GM19452 (cell line): ENCODE measurements around the gene TBP.
"Not testable (repeated sequence)": the region's sequence is repeated elsewhere in the genome, so short reads cannot be mapped to it uniquely, and the experiment has no call there.

ENCODE experiments used
- ATAC-seq: cut with Tn5 transposase; IDR thresholded peaks from one replicate; pipeline ENCODE4 v1.9.1; 2021; ENCODE audit not compliant: unreplicated experiment

Gene TBP

GRCh38 chr6:170554013-170554795 is at the start of gene TBP:
TBP (plus strand) TSS chr6:170554369; CDS start chr6:170557030, 2,661 bp downstream.
- peak; percentile 94 for ATAC-seq

DNA sequence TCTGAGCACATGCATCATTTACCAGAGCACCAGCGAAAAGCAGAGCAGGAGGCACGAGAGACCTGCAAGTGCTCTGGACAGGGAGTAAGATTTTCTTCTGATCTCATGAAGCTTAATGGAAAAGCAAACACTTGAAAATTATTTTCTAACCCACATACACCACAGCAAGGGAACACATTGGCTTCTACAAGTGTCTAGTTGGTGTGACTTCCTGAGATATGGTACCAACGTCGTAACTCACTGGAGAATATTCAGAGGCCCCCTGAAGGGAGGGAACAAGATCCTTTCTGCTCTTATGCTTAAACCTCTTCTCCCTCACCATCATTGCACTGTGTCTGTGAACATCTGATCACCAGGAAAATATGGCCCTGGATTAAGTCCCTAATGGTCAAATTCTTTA is 49.7 kb upstream of the TBP start:
- ATAC-seq = no peak

DNA sequence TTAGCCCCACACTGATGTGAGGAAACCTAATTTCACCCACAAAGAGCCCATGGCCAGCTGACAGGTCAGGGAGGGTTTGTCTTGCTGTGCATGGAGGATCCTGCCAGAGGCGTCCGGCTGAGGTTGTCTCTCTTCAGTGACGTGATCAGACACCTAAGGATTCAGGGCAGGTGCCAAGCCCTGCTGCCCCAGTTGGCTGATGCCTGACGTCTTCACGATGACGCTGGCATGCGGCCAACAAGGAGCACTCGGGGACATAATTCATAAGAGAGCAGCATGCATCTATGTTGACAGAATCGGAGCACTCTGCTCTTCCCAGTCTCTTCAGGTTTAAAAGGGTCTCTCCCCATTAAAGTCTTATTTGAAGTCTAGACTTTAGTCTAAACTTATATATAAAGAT is 48.9 kb upstream of the TBP start:
- ATAC-seq = no peak

- ATAC-seq = no peak
Observed at GRCh38 chr6:170506446-170506845, 47.7 kb upstream of the TBP start.

GRCh38 chr6:170507728-170508127 is 46.4 kb upstream of the TBP start:
- ATAC-seq = not testable (repeated sequence)

- not testable (repeated sequence) for ATAC-seq
Observed at GRCh38 chr6:170508275-170508674, 45.9 kb upstream of the TBP start.

GRCh38 chr6:170508892-170509722 is 45.1 kb upstream of the TBP start:
- ATAC-seq = not testable (repeated sequence)

DNA sequence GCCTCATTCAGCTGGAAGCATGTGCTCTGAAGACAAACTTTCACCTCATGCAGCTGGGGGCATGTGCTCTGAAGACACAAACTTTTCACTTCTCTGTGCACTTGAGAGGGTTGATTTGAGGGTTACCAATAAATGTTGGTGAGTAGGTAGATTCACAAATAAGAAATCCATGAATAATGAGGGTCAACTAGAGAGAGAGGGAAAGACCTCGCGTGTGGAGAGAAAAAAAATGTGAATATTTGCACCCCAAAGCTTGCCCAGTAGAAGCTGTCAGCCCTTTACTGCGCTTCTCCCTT is 44.5 kb upstream of the TBP start:
- ATAC-seq = no peak

- ATAC-seq = no peak
Observed at GRCh38 chr6:170510631-170511030, 43.5 kb upstream of the TBP start.

DNA sequence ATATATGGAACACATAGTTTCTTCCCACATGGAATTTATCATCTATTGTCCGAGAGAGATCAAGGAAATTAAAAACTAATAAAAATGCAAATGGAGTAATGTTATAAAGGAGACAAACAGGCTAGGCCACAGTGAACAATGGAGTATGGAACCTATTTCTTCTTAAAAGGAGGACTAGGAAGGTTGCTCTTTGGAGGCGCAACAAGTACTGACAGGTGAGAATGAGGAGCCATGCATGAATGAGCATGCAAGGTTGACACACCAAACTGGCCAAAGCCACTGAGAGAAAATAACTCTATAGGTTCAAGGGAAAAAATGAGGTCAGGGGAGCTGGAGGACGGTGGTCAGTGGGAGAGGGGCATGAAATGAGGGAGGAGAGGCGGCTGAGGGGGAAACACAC is 41.9 kb upstream of the TBP start:
- no peak for ATAC-seq

- no peak for ATAC-seq
Observed at GRCh38 chr6:170514908-170515307, 39.3 kb upstream of the TBP start.

DNA sequence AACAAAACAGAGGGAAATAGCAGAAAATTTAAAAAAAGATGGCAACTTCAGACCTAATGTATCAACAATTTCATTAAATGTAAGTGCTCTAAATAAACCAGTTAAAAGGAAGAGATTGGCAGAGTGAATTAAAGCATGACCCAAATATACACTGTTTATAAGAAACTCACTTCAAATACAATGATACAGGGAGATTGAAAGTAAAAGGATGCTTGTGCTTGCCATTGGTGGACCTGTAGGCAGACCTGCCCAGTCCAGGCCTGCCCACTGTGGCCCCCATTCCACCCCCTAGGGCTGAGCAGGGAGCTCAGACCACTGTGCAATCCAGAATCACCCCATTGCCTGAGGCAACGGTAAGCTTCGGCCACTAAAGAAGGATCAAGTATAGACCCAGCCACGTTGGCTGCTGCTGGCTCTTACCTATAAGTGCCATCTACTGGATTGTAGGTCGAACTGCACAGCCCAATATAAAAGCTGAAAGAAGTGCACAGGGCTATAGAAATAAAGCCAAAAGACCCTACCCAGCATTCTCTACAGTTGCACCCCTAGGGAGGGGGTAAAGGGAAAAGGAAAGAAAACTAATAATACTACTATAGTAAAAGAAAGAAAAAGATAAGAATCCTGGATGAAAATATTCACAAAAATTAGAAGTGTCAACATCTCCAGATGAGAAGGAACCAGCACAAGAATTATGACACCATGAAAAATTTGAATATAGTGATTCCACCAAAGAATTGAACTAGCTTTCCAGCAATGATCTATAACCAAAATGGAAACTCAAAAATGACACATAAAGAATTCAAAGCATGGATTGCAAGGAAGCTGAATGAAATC is 37.2 kb upstream of the TBP start:
- peak; percentile 94 for ATAC-seq

DNA sequence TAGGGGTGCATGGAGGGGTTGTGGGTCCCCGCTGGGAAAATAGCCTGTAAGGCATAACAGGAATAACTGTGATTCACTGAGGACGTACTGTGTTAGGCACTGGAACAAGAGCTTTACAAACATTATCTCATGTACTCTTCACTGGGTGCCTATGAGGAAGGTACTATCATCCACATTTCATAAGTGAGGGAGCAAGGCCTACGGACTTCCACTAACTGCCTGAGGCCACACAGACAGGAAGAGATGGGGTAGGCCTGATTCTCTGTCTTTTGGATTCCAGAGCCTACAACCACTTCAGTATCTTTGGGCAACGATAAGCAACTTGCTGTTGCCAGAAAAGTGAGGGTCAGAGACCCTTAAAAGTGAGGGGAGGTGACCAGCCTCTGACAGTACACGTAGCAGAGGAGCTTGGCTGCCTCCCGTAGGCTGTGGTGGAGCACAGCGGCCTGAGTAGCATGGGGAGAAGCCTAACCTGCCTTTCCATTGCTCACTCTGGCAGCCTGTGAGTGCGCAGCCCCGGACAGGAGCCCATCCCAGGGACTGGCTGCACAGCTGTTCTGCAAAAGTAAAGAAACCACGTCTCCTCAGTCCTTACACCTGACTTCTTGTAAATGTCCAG is 31.5 kb upstream of the TBP start:
- ATAC-seq = no peak

DNA sequence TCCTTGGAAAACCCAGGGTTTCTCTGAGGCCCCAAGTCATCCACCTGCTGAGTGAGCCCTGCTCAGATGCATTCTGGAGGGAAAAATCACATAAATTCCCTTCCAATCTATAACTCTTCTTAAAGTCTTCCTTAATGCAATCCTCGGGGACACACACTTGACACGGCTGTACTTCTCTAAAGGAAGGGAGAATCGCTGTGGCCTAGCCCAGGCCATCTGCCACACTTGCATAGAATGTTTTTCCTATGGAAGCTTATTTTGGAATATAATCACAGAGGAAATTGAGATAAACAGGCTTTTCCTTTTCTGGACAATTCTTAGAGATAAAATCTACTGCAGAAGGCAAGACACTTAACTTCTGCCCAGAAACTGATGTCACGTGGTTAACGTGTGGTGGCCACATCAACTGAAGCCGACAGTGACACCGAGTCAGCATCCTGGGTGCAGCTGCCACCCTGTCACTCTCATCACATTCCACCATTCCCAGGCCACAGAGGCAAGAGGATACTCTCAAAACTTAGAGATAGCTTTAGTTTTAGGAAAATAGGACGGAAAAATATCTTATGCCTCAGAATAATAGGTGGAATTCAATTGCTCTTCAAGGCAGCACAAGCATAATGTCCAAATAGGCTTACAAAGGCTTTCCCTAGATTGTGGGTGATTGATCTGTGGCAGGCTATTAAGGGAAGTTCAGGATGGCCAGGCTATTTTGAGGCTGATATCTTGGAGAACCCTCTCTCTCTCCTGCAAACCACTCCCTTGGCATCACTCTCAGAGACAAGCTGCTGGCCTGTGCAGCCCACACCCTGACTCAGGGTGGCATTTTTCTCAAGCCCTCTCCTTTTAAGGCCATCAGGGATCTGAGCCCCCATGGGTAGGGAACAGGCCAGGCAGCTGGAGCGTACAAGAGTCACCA is 30.7 kb upstream of the TBP start:
- no peak for ATAC-seq

- ATAC-seq = no peak
Observed at GRCh38 chr6:170524172-170524502, 30.0 kb upstream of the TBP start.

- no peak for ATAC-seq
Observed at GRCh38 chr6:170525795-170526194, 28.4 kb upstream of the TBP start.

DNA sequence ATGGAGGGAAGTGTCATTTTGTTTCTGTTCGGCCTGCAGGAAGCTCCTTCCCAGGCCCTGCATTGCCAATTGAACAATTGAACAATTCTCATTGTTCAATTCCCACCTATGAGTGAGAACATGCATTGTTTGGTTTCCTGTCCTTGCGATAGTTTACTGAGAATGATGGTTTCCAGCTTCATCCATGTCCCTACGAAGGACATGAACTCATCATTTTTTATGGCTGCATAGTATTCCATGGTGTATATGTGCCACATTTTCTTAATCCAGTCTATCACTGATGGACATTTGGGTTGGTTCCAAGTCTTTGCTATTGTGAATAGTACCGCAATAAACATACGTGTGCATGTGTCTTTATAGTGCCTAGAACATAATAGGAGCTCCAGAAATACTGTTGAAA is 26.2 kb upstream of the TBP start:
- not testable (repeated sequence) for ATAC-seq

DNA sequence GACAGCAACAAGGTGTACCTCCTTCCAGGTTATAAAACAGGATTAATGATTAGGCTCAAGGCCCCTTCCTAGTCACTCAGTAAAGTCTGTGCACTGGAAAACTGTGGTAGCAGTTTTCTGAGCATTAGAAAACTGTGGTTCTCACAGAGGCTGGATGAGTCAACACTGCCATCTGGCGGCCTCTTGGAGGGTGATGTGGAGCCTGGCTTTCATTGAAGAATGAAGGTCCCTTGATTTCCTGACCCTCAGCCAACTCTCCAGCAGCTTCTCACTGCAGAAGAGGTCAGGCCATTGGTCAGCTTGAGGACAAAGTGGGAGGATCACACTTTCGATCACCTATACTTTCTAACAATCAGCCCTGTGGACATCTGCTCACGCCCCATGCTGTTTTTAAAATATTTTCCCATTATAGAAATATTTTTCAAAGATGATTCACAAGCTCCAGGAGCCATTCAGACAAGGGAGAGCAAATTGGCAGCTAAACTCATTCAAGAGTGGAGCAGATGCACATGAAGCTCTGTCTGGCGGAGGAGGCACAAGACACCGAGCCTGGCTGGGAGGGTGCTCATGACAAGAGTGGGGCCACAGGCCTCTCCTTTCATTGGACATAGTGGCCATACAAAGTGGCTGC is 24.2 kb upstream of the TBP start:
- peak; percentile 75 for ATAC-seq

DNA sequence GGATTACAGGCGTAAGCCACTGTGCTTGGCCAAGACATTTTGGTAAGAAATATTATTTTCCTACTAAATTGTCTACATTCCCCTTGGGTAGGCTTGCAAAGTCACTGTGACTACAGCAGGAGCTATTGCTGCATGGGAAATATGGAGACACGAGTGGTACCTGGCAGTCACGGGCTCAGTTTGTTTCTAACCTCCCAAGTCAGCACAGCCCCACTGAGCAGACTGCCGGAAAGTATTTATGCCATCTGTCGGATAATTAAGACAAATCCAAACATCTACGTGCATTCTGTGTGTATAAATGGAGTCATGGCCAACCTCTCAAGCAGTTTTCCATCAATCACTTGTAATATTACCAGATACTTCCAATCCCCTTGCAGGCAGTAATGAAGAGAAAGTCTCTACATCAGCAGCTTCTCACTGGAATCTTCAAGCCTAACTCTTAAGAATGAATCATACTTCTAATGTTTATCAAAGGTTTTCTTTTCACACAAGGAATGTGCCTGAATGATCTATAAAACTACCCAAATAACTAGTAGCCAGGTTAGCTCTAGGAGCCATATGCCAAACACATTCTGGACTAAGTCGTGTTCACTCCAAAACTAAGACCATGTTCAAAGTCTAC is 21.2 kb upstream of the TBP start:
- no peak for ATAC-seq
